Iris pigment epithelial cell (primary cell): ENCODE results near the gene MSRB2.

Source experiments
- DNase-seq: peaks from one replicate; pipeline ENCODE4 v3.0.0-alpha.2; 2011; ENCODE audit warnings: low read depth

MSRB2 gene

DNA sequence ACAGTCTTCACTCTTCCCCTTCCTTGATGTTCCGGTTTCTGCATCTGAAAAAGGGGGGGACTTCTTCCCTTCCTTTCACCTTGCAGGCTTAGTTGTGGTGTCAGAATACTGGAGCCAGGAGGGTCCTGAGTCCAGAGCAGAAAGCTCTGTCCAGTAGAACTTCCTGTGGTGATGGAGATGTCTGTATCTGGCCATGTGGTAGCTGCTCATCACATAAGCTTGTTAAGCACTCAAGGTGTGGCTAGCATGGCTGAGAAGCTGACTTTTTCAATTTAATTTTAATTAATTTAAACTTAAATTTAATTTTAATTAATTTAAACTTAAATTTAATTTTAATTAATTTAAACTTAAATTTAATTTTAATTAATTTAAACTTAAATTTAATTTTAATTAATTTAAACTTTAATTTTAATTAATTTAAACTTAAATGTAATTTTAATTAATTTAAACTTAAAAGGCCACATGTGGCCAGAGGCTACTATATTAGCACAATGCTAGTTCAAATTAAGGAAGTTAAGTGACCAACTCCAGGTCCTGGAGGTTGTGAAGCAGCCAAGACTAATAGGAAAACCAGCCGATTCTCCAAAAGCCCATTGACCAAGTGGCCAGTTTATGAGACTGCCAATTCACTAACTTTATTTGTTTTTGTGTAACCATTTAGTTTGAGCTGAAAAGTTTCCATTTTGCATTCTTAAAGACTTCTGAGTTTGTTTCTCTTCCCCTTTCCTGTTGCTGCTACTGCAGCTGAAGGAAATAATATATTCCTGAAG is 16.3 kb downstream of the MSRB2 start:
- DNase-seq = no peak

GRCh38 chr10:23114228-23114850 is 19.0 kb downstream of the MSRB2 start:
- DNase-seq = no peak

DNA sequence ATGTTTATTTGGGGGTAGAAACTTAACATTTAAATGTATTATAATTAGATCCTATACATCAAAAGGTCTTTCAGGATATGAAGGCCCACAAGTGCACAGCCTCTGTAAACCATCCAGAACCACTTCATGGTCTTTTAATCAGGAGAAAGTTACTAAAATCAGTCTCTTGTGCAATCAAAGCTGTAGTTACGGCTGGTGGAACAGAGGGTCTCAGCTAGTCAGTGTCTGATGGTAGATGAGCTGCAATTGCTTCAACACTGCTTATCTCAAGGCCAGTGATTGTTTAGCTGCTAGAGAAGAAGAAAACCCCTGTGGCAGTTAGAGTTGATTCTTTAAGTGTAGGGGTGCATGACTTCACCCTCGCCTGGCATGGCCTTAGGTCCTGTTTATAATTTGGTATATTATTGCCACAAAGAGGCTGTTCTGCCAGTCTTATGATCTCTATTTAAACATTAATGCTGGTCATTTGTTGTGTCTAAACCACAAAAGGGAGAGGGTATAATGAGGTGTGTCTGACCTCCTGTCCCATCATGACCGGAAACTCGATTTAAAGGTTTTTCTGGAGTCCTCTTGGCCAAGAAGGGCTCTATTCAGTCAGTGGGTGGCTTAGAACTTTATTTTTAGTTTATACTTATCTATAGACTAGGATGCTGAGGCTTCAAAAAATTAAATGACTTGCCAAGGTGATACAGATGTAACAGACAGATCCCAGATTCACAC is 21.3 kb downstream of the MSRB2 start:
- no peak for DNase-seq

DNA sequence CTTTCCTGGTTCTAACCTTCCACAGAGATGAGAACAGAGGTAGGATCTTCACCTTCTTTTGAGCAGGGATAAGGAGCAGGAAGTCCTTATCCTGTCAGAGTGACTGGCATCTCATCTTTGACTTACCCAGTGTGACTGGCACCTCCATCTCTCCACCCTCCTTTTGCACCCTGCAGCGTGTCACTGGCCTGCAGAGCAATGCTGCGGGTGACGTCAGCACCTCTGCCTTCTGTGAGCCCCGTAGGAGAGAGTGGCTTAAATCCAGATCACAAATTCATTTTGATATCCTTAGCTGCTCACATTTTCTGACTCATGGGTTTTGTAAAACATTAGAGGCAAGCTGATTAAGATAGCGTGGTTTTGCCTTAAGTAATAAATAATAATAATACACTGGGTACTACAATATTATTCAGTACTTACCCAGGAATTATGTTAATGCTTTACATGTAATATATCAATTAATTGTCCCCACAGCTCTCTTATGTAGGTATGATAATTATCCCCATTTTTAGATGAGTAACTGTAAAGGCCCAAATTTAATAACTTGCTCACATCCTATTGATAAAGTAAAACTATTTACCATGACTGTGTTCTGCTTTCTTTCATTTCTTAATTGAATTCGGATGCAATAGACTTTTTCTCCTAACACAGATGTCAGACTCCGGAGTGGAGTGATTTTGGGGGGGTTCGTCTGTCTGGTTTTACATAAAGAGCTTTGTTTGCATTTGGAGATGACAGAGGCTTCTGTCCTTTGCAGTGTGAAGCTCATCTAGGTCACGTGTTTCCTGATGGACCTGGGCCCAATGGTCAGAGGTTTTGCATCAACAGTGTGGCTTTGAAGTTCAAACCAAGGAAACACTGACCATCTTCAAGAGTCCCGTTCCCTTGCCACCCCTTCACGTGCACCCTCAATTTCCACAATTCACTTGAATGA is 24.9 kb downstream of the MSRB2 start:
- no peak for DNase-seq

DNA sequence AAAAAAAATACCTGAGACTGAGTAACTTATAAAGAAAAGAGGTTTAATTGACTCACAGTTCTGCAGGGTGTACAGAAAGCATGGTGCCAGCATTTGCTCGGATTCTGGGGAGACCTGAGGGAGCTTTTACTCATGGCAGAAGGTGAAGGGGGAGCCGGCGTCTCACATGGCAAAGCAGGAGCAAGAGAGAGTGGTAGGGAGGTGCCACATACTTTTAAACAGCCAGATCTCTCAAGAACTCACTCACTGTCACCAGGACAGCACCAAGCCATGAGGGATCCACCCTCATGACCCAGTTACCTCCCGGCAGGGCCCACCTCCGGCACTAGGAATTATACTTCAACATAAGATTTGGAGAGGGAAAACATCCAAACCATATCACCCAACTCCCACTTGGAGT is 25.8 kb downstream of the MSRB2 start:
- DNase-seq = no peak

DNA sequence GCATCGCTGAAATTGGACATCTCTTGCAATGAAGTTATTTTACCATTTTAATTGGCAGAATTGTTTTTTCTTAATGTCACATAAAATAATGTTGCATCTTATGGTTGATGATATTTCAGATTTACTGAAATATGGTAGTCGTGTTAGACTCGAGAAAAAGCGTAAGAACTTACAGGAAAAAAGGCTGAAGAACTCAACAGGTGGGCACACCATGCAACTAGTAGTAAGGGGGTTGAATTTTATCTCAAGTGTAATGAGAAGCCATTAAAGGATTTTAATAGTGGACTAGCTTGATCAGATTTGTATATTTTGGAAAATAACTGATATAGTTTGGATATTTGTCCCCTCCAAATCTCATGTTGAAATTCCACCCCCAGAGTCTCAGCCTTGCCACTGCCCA is 41.1 kb downstream of the MSRB2 start:
- DNase-seq = no peak

DNA sequence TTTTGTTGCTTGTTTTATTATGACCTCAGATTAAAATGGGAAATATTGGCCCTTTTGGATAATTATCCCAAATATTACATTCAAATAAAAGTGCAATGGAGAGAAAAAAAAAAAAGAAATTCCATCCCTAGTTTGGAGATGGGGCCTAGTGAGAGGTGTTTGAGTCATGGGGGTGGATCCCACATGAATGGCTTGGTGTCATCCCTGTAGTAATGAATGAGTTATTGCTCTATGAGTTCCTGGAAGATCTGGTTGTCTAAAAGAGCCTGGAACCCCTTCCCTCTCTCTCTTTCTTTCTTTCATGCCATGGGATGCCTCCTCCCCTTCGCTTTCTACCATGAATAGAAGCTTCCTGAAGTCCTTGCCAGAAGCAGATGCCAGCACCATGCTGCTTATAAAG is 44.3 kb downstream of the MSRB2 start:
- no peak for DNase-seq

DNA sequence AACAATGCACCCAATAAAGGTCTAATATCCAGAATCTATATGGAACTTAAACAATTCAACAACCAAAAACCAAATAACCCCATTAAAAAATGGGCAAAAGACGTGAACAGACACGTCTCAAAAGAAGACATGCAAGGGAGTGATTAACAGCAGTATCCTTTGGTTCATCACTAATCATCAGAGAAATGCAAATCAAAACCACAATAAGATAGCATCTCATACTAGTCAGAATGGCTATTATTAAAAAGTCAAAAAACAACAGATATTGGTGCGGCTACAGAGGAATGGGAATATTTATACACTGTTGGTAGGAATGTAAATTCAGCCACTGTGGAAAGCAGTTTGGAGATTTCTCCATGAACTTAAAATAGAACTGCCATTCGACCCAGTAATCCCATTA is 46.6 kb downstream of the MSRB2 start:
- no peak for DNase-seq

GRCh38 chr10:23146258-23146657 is 50.9 kb downstream of the MSRB2 start:
- DNase-seq = no peak

GRCh38 chr10:23147035-23147434 is 51.7 kb downstream of the MSRB2 start:
- no peak for DNase-seq

DNA sequence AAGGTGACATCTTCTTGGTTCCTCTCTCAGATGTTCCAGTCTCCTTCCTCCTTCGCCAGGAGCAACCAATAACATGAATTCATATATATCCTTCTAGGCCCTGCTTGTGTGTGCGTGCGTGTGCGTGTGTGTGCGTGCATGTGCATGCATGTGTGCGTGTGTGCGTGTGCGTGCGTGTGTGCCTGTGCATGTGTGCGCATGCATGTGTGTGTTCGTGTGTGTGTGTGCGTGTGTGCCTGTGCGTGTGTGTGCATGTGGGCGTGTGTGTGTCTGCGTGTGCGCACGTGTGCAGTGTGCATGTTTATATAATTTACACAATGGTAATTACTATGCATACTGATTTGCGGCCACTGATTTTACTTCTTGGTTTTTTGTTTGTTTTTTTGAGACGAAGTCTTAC is 52.8 kb downstream of the MSRB2 start:
- DNase-seq = no peak

DNA sequence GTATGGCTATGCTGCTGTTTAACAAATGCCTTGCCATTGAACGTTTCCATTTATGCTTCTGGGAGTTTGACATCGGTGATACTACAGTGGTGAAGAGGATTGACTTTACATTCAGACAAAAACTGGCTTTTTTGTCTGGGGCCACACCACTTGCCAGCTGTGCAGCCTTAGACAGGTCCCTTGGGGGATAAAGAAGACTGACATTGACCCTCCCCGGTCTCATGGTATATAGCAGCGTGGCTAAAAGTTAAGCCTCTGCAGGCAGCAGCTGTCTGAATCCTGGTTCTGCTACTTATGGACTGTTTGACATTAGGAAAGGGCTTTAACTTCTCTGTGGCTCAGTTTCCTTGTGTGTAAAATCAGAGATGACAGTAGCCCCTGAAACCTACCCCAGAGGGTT is 54.7 kb downstream of the MSRB2 start:
- no peak for DNase-seq

DNA sequence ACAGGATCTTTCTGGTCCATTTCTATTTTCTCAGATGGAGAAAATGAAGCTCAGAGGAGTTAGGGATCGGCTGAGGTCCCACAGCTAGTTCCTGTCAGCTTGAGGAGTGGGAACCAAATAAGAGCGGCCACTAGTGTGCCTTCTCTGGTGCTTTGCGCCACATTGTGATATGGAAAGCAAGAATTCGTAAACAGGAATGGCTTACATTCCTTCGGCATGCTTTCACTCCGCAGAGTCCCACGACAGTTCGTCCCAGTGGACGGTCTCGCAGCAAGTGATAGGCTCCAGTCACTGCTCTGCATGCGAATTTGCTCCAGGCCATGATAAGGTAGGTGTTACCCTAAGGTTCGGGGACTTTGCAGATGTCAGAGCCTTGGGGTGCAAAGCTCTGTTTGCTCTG is 55.2 kb downstream of the MSRB2 start:
- DNase-seq = no peak

DNA sequence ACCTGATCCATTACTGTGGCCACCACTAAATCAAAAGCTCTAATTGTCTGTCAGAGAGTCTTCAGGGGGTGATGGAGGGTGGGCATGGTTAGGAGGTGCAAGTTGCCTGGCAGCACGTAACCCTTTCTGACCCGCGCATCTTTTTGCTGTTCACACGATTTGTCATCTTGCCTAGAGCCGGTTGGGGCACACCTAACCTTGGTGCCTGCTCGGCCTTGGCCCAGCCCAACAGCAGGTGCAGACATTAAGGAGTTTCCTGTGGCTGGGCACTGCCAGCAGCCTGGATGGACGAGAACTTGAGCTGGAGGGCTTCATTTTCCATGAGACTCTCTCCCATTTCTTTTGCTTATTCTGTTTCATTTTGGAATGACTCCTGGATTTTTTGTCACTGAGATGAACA is 55.7 kb downstream of the MSRB2 start:
- no peak for DNase-seq

DNA sequence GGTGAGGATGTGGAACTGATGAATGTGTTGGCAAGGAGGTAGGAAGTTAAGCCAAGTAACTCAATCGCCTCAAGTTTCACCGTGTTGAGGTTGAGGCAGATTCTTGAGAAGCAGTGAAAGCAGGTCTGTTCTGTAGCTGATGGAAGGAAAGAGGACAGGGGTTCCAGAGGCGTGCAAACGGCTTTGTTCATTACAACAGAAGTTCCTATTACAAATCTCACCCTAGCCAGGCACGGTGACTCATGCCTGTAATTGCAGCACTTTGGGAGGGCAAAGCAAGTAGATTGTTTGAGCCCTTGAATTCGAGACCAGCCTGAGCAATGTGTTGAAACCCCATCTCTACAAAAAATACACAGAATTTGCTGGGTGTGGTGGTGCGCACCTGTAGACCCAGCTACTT is 59.8 kb downstream of the MSRB2 start:
- peak; percentile 30 for DNase-seq

DNA sequence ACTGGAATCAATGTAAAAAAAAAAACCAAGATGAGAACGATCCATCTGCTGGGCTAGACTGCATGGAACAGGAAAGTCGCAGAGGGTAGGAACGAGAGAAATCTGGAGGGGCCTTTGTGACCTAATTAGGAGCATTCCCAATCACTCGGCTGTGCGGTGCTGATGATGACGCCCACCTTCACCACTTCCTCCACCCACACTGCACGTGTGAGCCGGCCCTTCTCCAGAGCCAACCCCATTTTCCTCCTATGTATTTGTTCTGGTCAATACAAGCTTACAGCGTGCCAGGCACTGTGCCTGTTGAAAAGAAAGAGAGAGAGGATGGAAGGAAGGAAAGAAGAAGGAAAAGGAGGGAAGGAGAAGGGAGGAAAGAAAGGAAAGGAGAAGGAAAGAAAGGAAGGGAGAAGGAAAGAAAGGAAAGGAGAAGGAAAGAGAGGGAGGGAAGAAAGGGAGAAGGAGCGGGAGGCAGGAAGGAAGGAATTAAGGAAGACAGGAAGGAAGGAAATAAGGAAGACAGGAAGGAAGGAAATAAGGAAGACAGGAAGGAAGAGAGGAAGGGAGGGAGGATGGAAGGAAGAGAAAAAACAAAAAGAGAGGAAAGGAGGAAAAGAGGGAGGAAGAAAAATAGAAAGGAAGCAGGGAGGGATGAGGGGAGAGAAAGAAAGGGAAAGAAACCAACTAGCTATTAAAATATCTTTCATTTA is 61.2 kb downstream of the MSRB2 start:
- no peak for DNase-seq

- no peak for DNase-seq
These were observed 61.9 kb downstream of the MSRB2 start for GRCh38 chr10:23157239-23157681.

DNA sequence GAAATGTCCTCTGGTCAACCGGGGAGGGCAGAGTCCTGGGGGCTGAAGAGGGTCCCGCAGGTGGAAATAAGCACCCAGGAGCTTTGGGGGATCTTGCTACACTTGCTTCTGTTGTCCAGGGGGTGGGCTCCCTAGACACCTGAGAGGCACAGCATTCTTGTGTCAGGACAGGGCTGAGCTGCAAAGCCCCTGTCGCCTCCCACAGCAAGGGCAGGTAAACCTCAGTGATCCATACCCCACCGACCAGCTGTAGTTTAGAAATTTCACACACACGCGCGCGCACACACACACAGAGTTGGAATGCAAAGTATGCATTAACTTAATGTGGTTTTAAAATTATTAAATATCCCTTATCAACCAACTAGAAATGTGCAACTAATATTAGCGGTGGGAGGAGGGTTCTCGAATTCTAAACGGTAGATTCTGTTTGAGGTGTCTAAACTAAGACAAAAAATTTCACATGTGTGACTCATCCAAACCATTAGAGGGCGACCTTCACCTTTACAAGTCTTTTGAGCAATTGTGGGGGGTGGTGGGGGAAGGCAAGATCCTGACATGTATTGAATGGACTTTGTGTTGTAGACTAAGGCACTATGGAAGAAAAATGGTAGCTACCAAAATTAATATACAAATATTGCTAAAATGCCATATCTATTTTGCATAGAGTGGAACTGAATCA is 62.5 kb downstream of the MSRB2 start:
- peak; percentile 66 for DNase-seq

- DNase-seq = peak; percentile 56
These were observed 63.0 kb downstream of the MSRB2 start for GRCh38 chr10:23158370-23158769.

GRCh38 chr10:23171232-23171876 is 76.0 kb downstream of the MSRB2 start:
- peak; percentile 39 for DNase-seq
